AML-193 (cell line): ENCODE results near the gene COL9A2.
A peak's percentile ranks its signal among the peaks of the same experiment; 100 is the strongest.

Experiments
- DNase-seq, 2 experiments: peaks; one replicate each; lab custom pipeline; 2025; lab: John Stamatoyannopoulos, UW

The COL9A2 gene

DNA sequence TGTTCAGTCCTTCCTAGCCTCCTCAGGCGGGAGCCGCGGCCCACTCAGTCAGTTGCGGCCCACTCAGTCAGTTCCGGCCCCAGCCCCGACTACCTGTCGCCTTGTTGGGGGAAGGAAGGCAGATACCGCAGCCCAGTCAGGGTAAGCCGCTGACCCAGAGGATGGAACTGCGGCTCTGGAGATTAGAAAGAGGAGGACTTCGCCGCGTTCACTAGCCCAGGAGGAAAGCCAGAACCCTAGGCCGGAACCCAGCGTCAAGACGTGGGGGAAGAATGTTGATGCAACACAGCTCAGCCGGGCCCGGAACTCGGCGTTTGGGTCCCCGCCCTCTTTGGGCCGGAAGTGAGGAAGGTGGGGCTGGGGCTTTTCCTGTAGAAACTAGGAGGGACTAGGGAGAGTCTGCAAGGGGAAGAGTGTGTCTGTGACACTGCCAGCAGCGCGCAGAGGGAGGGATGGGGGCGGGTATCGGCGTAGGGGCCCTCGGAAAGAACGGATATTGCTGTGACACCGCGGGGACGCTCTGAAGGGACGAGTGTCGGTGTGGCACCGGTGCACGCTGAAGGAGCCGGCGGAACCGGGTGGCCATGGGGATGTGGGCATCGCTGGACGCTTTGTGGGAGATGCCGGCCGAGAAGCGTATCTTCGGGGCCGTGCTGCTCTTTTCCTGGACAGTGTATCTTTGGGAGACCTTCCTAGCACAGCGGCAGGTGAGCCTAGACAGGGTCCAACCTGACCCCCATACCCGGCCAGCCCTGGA is 59.2 kb downstream of the COL9A2 start, which contains the start of gene ZMPSTE24:
TSS of gene ZMPSTE24 (plus strand) at position 549 of the 757 bp plus-strand sequence. CDS start at position 585, 36 bp downstream.
- peak; percentile 92 to 95 for DNase-seq

DNA sequence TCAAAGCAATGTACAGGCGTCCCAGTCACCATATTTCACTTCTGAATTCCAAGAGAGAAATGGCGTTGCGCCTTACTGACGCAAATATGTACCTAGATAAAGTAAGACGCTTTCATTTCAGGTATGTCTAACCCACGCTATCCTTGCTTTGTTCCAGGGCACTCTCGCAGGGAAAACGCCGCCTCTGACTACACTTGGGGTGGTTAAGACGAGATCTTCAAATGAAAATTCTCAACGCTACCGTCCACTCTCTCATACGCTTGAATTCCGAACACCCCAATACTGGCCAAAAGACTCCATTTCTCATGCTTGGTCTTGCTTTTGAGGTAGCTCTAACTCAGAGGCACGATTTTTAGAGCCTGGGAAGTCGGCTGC is 59.8 kb downstream of the COL9A2 start:
- DNase-seq = no peak

GRCh38 chr1:40256401-40257084 is 60.5 kb downstream of the COL9A2 start:
- DNase-seq = no peak

GRCh38 chr1:40255231-40255630 is 61.9 kb downstream of the COL9A2 start:
- DNase-seq = no peak

- DNase-seq = no peak
Observed at GRCh38 chr1:40252601-40253000, 64.5 kb downstream of the COL9A2 start.

DNA sequence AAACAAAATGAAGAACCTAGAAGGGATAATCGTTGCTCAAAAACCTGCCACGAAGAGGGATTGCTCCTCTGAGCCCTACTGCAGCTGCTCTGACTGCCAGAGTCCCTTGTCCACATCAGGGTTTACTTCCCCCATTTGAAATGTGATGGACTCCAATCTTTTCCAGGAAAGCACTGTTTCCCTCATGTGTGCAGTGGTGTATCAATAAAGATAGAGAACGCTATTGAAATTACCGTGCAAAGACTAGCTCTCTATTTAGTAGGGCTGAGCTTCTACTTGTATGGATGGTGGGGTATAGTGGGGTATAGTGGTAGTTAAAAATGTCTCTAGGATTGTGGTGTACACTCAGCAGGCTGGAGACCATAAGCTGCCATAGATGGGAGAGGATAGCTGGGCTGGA is 65.6 kb downstream of the COL9A2 start:
- no peak for DNase-seq
